OCI-LY3 (cell line): ENCODE data around the gene PHLDB2.

Experiments used
- EZH2phosphoT487 ChIP-seq: fragments of 200-600 bp; shearing (Covaris generic); IDR thresholded peaks from 2 replicates; pipeline ENCODE4 v1.6.1; 2018; ENCODE audit warnings: antibody characterized with exemption, mixed run types, low read depth
- TF ChIP-seq, protein P1 (sequence below): fragments of 200-600, 300-600 bp; sonication (generic); IDR thresholded peaks from 2 replicates; pipeline ENCODE4 v1.5.1; 2014; ENCODE audit warnings: antibody characterized with exemption, low read length, low read depth

DNA sequence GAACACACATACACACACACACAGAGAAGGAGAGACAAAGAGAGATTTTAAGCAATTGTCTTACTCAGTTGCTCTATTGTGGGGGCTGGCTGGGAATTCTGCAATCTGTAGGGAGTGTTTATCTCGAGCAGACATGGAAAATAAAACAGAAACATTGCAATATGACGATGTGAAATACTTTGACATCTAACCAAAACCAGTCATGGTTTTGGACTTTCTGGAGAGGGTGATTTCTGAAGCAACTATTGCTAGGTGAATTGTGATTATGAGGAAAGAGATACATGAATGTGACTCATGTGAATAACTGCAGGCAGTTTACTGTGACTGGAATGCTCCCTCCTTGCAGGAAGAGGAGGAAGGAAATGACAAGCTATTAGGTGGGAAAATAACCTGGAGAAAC lies 12.3 kb upstream of the PHLDB2 start:
- TF ChIP-seq, protein P1, sequence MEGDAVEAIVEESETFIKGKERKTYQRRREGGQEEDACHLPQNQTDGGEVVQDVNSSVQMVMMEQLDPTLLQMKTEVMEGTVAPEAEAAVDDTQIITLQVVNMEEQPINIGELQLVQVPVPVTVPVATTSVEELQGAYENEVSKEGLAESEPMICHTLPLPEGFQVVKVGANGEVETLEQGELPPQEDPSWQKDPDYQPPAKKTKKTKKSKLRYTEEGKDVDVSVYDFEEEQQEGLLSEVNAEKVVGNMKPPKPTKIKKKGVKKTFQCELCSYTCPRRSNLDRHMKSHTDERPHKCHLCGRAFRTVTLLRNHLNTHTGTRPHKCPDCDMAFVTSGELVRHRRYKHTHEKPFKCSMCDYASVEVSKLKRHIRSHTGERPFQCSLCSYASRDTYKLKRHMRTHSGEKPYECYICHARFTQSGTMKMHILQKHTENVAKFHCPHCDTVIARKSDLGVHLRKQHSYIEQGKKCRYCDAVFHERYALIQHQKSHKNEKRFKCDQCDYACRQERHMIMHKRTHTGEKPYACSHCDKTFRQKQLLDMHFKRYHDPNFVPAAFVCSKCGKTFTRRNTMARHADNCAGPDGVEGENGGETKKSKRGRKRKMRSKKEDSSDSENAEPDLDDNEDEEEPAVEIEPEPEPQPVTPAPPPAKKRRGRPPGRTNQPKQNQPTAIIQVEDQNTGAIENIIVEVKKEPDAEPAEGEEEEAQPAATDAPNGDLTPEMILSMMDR, result no peak
- TF ChIP-seq EZH2phosphoT487, result no peak
